Right renal cortex interstitium (tissue), 3 donors: Measurements from ENCODE around the gene KCTD1. TPM values are rescaled to one million over a fixed set of nuclear protein-coding genes. Genes with fewer than 3 reads are reported as not detected.

Source experiments
- DNase-seq, 3 donors: peaks; one replicate each; pipeline ENCODE4 v3.0.0-alpha.2; 2013; ENCODE audit warnings: low read depth in 3 of 3, low spot score in 2 of 3
- polyA plus RNA-seq, 3 donors: library from polyadenylated mRNA; unstranded; fragments of 120-200 nt; gene quantifications; one replicate each; pipeline ENCODE4 v1.2.1, GENCODE V29; 2013; ENCODE audit not compliant: insufficient read length in 3 of 3

Gene KCTD1
- polyA plus RNA-seq, 3 donors = 70.3 to 79.6 (median 77.8) TPM

DNA sequence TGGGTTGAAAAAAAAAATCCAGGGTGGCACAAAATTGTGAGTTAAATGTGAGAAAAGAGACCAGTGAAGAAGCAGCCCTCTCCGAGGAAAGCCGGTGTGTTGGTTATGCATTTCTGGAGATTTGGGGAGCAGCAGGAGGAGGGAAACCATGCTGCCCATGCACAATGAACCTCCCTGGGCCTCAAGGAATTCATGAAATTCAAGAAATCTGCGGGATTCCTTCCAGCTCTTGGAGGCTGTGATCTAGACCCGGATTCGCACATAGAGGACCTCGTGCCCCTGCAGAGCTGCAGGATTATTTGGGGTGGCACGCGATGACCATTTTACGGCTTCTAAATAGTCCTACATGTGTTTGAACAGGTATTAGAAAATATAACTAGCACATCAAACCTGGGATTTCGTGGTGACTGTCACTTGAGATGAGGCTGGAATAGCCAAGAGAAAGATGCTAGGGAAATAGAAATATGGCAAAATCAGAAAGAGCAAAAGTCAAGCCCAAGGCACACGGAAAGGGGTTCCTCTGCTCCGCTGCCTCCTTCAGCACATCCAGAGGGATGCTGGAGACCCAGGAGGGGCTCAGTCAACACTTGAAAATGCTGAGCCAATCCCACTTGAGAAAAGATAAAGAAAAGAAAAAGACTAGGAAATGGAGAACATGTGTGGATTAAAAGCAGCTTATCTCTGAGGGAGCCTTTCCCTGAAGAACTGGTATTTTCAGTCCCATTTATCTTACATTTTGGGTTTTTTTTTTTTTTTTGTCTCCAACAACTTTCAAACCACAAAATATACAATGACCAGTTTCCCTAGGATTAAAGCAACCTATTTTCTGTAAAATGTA lies 22.0 kb downstream of the KCTD1 start:
- no peak for DNase-seq

DNA sequence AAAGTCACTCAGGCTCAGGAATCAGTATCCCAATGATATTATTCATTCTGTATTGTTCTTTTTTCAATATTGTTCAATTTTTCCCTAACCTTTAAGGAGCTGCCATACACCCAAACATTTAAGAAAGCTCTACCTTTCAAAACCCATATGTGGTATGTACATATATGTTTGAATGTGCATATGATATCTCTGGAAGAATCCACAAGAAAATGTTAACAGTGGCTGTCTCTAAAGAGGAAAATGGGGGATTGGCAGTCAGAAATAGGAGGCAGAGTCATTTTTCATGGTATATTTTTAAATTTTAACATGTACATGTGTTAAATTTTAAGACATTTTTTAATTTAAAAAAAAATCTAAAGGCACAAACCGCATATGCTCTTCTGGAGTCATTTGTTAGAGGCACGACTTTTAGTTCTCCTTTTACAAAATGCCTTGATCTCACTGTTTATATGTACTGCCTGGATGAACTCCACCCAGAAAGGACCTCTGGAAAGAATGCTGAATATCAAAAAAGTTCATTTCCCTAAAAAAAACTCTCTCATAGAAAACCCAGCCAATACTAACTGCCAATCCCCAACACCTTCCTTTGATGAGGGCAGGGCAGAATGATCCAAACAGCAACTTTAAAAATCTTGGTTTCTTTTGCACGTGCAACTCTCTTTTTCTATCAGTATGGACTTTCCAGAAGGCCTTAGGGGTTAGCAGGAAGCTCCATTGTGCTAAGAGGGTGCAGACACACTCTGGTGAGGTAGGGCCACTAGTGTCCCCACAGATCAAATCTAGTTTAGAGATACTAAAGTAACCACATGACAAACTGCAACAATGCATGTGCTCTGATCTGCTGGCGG lies 23.6 kb downstream of the KCTD1 start:
- DNase-seq = no peak

DNA sequence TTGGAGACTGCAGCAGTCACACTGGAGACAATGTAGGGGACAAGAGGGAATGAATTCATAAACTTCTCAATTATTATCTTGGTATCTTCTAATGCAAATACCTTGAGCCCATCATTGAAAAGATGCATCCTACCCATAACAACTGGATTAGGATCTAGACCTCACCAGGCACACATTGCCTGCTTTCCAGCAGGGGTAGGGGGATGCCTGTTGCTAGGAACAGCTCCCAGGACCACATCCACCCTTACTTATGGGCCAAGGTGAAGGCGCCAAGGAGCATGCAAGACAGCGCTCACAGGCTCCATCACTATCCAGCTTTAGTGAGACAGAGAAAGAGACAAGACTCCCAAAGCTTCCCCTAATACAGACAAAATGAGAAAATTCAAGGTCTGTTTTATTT lies 24.4 kb downstream of the KCTD1 start:
- no peak for DNase-seq

DNA sequence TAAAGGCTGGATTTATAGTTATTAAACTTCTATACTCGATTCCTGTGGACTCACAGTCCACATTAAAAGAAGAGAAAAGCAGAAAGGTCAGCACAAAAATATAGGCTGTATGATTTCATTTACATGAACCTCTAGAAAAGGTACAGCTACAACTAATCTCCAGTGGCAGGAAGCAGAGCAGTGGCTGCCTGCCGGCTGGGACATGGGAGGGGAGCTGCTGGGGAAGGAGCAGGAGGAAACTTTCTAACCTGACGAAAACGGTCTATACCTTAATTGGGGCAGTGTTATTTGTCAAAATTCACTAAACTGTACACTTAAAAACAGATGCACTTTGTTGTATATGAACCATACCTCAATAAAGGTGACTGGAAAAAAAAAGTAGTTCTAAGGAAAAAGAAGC lies 26.7 kb downstream of the KCTD1 start:
- no peak for DNase-seq

DNA sequence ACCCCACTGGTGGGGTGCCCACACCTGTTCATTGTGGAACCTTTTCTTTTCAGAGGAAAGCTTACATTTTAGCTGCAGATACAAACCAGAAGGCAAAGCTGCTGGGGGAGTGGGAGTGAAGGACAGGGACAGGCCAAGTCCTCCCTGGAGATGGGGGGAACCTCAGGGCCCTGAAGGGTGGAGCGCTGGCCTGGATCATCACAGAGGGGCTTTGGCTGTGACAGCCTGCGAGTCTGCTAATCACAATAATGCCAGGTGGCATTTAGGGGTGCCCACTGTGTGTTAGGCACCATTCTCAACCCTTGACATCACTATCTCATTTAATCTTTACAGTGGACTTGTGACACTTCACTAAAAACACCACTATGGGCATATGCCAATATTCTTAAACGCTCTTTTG lies 27.4 kb downstream of the KCTD1 start:
- no peak for DNase-seq

DNA sequence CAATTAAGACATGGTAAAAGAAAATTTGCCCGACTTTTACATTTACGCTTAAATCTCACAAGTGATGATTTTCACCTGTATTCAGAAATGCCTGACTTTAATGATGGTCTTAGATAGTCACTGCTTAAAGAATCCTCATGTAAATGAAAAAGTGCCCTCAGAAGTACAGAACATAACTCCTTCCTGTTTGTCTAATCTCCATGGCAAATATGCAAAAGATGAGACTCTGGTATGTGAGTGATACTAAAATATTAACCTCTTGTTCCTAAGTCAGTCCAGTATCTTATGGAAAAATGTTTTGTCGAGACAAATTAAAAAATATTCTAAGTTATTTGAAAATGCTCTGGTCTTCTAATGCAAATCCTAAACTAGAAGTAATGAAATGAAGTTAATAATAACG lies 29.2 kb downstream of the KCTD1 start:
- no peak for DNase-seq

DNA sequence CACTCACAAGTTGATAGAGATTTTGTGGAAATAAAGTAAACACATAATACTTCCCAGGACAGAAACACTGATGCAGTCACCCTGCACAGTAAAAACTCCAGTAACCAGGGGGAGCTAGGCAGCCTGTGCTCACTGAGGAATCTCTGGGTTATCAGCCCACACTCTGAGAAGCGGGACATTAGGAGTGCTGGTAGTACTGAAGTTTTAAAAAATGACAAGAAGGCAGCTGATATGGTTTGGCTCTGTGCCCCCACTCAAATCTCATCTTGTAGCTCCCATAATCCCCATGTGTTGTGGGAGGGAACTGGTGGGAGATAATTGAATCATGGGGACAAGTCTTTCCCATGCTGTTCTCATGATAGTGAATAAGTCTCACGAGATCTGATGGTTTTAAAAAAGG lies 31.4 kb downstream of the KCTD1 start:
- DNase-seq = no peak

DNA sequence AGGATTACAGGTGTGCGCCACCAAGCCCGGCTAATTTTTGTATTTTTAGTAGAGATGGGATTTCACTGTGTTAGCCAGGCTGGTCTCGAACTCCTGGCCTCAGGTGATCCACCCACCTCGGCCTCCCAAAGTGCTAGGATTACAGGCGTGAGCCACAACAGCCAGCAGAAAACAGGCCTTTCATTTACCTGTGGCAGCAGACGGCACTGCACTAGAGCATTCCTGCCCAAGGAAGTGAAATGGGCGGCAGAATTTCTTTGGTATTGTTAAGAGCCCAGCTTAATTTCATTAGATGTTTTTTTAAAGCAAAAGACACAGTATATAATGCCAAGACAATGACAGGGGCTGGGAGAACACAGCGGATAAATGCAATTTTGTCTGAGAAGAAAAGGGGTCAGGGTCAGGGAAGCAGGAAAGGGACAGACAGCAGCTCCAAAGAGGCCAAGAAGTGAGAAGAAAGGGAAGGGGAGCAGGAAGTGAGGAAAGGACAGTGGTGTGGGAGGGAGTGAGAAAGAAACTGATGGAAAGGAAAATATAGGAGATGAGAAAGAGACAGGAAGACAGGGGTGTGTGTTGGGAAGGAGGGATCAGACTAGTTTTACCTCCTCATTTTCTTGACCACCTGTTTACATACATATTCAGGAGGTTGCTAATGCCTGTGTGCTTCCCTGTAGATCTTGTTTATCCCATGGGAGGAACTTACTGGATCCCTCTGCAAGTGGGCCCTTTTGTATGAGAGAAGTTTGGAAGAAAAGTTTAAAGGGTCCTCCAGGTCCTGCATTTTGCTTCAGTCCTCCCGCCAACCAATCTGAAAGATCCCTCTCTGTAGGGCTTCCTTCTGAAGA lies 32.5 kb downstream of the KCTD1 start:
- DNase-seq = no peak

DNA sequence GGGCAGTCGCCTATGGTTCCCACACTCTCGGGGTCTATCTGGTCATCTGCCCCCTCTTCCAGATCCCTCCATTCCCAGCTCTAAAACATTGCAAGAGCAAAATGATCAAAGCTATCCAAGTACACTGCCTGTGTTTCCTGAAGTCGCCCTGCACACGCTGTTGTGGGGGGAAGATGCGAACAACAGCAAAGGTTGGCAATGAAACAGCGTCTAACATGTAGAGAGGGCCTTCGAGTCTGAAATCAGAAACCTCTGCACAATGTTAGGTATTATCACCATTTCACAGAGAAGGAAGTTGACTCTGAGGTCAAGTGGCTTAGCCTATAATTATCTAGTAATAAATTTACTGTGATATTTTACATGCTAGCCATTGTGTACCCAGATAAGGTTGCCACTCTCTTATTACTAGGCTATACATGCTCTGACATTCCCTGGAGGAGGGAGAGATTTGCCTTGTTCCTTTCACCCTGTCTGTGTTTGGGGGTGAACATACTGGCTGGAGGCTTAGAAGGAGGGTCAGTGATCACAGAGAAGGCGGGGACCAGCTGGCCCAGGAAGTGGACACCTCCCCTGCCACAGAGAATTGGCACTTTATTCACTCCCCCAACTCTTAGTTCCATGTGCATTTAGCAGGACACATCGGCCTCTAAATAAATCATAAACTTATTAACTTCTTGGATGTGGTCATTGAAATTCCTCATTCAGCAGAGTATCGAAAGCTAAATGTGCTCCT lies 36.8 kb downstream of the KCTD1 start:
- DNase-seq = peak; percentile 25 to 43 (median 39)

DNA sequence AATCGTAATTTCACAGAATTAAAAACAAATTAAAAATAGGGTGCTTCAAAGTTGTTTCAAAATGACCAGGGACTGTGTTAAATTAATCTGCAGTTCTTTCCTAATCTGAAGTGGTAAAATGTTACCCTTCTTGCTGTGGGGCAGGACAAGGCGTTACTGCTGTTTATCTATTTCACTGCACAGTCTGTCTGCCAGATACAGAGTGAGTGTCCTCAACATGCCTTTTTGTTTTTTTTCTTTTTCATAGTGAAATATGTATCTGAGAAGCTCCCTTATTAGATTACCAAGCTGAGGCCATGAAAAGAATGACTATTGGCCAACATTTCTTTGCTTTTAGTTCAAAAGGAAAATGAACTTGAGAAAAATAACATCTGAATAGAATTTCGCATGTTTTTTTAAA lies 38.0 kb downstream of the KCTD1 start:
- no peak for DNase-seq

DNA sequence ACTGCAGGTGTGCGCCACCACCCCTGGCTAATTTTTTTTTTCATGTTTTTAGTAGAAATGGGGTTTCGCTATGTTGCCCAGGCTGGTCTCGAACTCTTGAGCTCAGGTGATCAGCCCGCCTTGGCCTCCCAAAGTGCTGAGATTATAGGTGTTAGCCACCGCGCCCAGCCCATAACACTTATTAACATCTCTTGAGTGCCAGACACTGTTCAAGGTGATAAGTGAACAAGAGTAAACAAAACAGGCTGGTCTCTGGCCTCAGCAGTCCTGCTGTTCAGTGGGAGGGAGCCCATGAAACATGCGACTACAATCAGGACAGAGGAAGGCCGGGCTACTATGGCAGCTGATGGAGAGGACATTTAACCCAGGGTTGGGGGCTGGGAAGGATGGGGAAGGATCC lies 42.3 kb downstream of the KCTD1 start:
- no peak for DNase-seq

DNA sequence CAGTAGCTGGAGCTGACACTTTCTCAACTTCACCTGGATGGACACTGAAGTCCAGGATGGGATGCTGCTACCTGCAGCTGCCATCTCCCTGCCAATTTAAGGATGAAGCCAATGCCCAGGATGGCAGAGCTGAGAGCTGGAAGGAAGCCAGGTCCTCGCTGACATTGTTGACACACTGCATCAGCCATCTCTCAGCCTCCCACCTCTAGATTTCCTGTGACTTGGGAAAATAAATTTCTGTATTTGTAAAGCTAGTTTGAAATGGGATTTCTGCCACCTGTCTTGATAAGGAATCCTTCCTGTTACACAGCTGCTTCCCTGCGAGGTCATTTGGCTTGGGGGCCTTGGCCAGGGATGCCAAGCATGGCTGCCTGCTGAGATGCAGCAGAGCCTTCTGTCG lies 43.5 kb downstream of the KCTD1 start:
- DNase-seq = no peak

DNA sequence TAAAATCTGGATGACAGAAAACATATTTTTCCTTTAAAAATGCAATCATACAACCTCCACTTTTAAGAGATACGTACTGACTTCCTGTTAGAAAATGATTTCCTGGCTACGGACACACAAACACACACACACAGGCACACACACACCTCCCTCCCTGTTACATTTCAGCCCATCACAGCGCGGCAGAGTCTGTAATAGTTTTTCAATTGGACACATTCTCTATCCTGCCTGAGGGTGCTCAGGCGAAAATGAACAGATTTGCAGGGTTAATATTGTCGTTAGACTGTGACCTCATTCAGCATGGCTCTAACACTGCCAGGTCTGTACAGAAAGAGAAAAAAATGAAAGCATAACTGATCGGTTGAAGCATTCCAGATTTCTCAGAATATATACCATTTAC lies 45.0 kb downstream of the KCTD1 start:
- no peak for DNase-seq

DNA sequence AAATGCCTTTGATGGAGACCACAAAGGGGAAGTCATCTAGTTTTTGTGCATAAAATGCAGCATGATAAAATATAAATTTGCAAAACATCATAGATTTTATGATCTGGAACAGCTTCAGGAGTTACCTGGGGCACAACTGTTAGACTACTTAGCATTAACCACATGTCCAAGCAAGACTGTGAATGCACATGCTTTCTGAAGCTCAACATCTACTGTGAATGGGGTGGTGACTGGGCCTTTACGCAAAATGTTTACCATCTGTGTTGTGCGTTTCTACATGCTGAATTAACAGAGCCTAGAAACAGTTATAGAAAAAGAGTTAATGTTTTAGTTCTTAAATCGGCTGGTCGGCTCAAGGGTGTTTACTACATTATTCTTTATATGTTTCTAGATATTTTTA lies 45.5 kb downstream of the KCTD1 start:
- DNase-seq = no peak

DNA sequence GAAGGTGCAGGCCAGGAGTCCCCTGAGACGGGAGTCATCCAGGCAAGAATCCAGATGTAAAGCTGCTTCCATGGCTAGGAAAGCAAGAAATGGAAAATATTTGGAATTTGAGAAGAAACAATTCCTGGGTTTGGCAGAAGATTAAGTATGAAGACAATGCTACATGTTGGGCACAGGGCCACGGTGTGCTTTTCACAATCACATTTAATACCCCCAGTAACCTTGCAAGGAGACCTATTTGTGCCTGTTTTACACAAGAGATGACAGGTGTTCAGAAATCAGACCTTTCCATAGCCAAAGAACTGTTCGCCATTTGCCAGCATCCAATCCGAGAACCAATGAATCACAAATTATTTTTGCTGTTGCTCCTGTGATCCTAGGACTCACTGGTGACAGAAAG lies 50.5 kb downstream of the KCTD1 start:
- no peak for DNase-seq

DNA sequence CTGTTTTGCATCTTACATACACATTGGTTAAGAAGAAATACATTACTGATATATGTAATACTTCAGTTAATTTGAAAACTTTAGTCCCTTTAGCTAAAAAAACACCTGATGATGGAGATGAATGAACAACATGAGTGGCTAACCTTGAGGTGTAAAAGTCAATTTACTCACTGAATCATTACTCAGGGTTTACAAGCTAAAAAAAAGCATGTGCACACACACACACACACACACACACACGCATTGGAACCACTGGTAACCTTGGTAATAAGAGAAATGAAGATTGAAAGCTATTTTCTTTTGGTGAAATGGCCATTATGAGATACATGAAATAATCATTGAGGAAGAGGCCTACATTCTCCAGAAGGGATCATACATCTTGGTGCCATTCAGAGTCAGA lies 51.8 kb downstream of the KCTD1 start:
- no peak for DNase-seq

DNA sequence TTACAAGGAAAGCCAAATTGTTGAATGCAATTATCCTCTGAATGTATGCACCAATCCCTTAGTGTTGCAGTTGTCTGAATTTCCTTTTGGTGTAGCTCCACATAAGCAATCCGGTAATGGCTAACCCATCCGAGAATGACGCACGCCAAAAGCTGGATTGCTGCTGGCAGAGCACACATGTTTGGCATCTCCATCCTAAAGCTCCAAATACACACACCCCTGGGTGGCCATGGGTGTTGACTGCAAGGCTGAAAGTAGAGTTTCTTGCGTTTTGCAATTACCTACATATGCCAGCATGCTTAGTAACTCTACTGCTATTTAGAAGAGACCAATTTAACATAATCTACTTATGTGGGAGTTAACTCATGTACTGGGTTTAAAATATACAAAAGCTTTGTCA lies 53.1 kb downstream of the KCTD1 start:
- DNase-seq = no peak

DNA sequence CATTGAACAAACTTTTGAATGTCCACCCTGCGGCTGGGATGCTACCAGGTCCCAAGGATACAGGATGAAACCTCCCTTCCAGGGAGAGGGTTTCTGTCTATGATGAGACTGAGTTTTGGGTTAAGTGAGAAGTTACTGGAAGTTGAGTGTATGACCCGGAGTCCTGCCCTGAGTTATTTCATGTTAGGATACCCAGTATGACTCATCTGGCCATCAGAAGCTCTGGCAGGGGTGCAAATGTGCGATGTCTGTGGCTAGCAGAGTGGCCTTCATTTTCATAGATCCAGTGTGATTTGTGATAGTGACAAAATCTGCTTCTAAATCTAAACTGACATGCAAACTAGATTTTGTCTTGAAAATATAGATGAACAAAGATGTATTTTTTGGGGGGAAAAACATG lies 55.3 kb downstream of the KCTD1 start:
- no peak for DNase-seq

DNA sequence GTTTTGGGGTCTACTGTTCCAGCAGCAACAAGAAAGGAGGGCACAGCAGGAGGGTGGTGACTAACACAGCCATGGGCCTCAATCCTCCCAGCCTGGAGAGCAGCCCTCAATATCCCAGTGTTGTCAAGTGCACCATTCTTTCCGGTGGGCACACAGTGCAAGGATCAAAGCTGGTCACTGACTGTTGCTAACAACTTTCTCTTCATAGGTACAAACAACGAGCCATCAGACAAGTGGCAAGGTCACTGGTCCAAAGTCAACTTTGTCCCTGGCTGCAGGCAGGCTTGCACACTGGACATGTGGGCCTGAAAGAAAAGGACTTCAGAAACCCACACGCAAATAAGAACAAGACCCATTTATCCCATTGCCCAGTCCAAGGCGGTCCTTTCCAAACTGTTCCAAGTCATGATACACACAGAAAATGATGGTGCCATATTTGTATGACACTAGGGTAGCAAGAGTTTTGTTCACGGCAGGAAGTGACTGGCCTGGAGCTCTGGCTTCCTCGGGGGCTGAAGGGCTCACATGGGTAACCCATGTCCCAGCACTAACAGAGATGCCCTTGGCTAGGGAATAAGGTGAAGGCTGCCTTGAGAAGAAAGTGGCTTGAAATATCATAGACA lies 57.0 kb downstream of the KCTD1 start:
- no peak for DNase-seq

DNA sequence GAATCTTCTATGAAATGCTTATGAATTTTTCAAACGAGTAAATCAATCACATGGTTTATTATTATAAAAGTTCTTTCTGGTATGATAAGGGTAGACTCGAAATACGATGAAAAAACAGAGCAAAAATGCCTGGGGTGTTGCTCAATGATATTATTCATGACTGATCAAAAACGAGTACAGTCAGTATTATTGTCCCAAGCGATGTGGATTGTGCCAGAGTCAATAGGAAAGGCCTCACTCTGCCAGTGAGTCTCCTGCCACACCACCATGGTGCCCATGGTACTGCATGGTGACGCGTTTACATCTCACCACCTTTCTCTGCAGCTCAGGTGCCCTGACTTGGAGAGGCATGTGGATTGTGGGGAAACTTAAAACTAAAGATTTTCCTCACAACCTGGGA lies 58.5 kb downstream of the KCTD1 start:
- DNase-seq = no peak
